ENCODE measurements around the gene MELK.

Gene MELK

GRCh38 chr9:36713515-36714490, 141.1 kb downstream of the MELK start:
- H4K20me1 ChIP-seq: no peaks in the 10 kb centered on the region
- 0 out of 22 replicates have a peak, but pooled peaks cover 0 to 6% (median 0%) of the 10 kb centered on the region in 11 experiments for H3K9me3 ChIP-seq (replicated peaks in 1 of 11)
- no peaks in the 10 kb centered on the region for H3K36me3 ChIP-seq
- H3K4me1 ChIP-seq: peaks cover 0 to 4% (median 0%) of the 10 kb centered on the region in 10 experiments; a peak in 4 of 20 replicates
- no peak overlapping the region for H3K9ac ChIP-seq
- H3K27me3 ChIP-seq: no peaks in the 10 kb centered on the region
- TF ChIP-seq Cebpa-rat (IDR thresholded peaks at IDR 0.05): no peak
- H3K4me3 ChIP-seq: no peak overlapping the region
- H3K4me2 ChIP-seq: no peak overlapping the region
- no peak overlapping the region for H3K27ac ChIP-seq

- H3K36me3 ChIP-seq: no peaks in the 10 kb centered on the region
- H3K9me3 ChIP-seq (replicated peaks in 1 of 11): 0 out of 22 replicates have a peak, but pooled peaks cover 0 to 6% (median 0%) of the 10 kb centered on the region in 11 experiments
- H4K20me1 ChIP-seq: no peaks in the 10 kb centered on the region
- no peak overlapping the region for H3K4me2 ChIP-seq
- TF ChIP-seq Cebpa-rat (IDR thresholded peaks at IDR 0.05): no peak
- no peaks in the 10 kb centered on the region for H3K27me3 ChIP-seq
- no peak overlapping the region for H3K27ac ChIP-seq
- H3K9ac ChIP-seq: no peak overlapping the region
- no peak overlapping the region for H3K4me3 ChIP-seq
- peaks cover 0 to 5% (median 0%) of the 10 kb centered on the region in 10 experiments; a peak in 4 of 20 replicates for H3K4me1 ChIP-seq
Measured at GRCh38 chr9:36716496-36716895, 143.8 kb downstream of the MELK start.

- H3K27me3 ChIP-seq: no peaks in the 10 kb centered on the region
- no peak overlapping the region for H3K4me2 ChIP-seq
- H3K36me3 ChIP-seq: no peaks in the 10 kb centered on the region
- 0 out of 22 replicates have a peak, but pooled peaks cover 0 to 6% (median 0%) of the 10 kb centered on the region in 11 experiments for H3K9me3 ChIP-seq (replicated peaks in 1 of 11)
- no peak overlapping the region for H3K4me3 ChIP-seq
- no peaks in the 10 kb centered on the region for H4K20me1 ChIP-seq
- peaks cover 0 to 5% (median 0%) of the 10 kb centered on the region in 10 experiments; a peak in 4 of 20 replicates for H3K4me1 ChIP-seq
- no peak for TF ChIP-seq Cebpa-rat (IDR thresholded peaks at IDR 0.05)
- H3K9ac ChIP-seq: no peak overlapping the region
- H3K27ac ChIP-seq: no peak overlapping the region
Measured at GRCh38 chr9:36717276-36717675, 144.6 kb downstream of the MELK start.

- no peak overlapping the region for H3K4me3 ChIP-seq
- no peaks in the 10 kb centered on the region for H4K20me1 ChIP-seq
- H3K4me2 ChIP-seq: peak overlapping the region in 4 of 11 experiments; percentile 0 to 15 (median 6); a peak in 2 of 22 replicates
- H3K4me1 ChIP-seq: peaks cover 0 to 7% (median under 1%) of the 10 kb centered on the region in 10 experiments; a peak in 7 of 20 replicates
- TF ChIP-seq Cebpa-rat (IDR thresholded peaks at IDR 0.05): no peak
- no peak overlapping the region for H3K27ac ChIP-seq
- H3K36me3 ChIP-seq: no peaks in the 10 kb centered on the region
- H3K27me3 ChIP-seq: no peaks in the 10 kb centered on the region
- H3K9ac ChIP-seq: no peak overlapping the region
- H3K9me3 ChIP-seq (replicated peaks in 1 of 11): no peaks in the 10 kb centered on the region
Measured at GRCh38 chr9:36718612-36719011, 145.9 kb downstream of the MELK start.

- Histone ChIP-seq H3K27me3 (no peaks in the 10 kb centered on the region), H3K9ac (no peak overlapping the region), H3K4me2 (no peak overlapping the region), H3K36me3 (no peaks in the 10 kb centered on the region), H3K4me3 (no peak overlapping the region), H3K4me1 (peaks cover 0 to 13% (median 3%) of the 10 kb centered on the region in 10 experiments; a peak in 7 of 20 replicates), H3K27ac (no peak overlapping the region), H4K20me1 (no peaks in the 10 kb centered on the region), H3K9me3 (replicated peaks in 1 of 11) (no peaks in the 10 kb centered on the region)
- TF ChIP-seq Cebpa-rat (IDR thresholded peaks at IDR 0.05): no peak
Measured at GRCh38 chr9:36720043-36720442, 147.3 kb downstream of the MELK start.

GRCh38 chr9:36721846-36722588, 149.3 kb downstream of the MELK start:
- TF ChIP-seq Cebpa-rat (IDR thresholded peaks at IDR 0.05): no peak
- Histone ChIP-seq H3K27me3 (no peaks in the 10 kb centered on the region), H3K4me1 (peaks cover 0 to 13% (median 3%) of the 10 kb centered on the region in 10 experiments; a peak in 7 of 20 replicates), H3K4me2 (no peak overlapping the region), H3K9me3 (replicated peaks in 1 of 11) (no peaks in the 10 kb centered on the region), H3K4me3 (no peak overlapping the region), H4K20me1 (no peaks in the 10 kb centered on the region), H3K9ac (no peak overlapping the region), H3K27ac (no peak overlapping the region), H3K36me3 (no peaks in the 10 kb centered on the region)

- H4K20me1 ChIP-seq: no peaks in the 10 kb centered on the region
- no peaks in the 10 kb centered on the region for H3K36me3 ChIP-seq
- H3K4me3 ChIP-seq: no peak overlapping the region
- no peak overlapping the region for H3K27ac ChIP-seq
- no peaks in the 10 kb centered on the region for H3K9me3 ChIP-seq (replicated peaks in 1 of 11)
- peaks cover 0 to 8% (median 2%) of the 10 kb centered on the region in 10 experiments; a peak in 5 of 20 replicates for H3K4me1 ChIP-seq
- H3K4me2 ChIP-seq: no peak overlapping the region
- H3K27me3 ChIP-seq: no peaks in the 10 kb centered on the region
- H3K9ac ChIP-seq: no peak overlapping the region
- TF ChIP-seq Cebpa-rat (IDR thresholded peaks at IDR 0.05): no peak
Measured at GRCh38 chr9:36725777-36726356, 153.2 kb downstream of the MELK start.

All from BLaER1 treated with 17β-estradiol and CSF1 and Interleukin-3, amounts not matched to agents 10 nM and 100 nM (cell line).